Measurements from ENCODE around the gene CDIP1. TPM values are rescaled to one million over a fixed set of nuclear protein-coding genes. Genes with fewer than 3 reads are reported as not detected.

CDIP1 gene
- total RNA-seq, 4 donors from 2014 or later = 14.7 to 30.0 (median 21.3) TPM

DNA sequence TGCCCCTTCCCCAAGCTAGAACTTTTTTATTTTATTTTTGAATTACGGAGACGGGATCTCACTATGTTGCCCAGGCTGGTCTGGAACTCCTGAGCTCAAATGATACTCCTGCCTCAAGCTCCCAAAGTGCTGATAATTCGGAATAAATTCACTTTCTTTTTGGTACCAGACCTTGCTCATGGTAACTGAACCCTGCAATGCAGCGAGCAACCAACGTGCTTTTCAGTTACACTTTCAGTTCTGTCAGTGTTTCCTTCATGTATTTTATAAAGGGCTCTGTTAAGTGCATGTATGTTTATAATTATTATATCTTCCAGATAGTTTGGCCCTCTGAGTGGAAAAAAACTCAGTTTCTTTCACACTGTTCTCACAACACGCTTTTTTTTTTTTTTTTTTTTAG lies 31.5 kb upstream of the CDIP1 start:
- TF ChIP-seq, protein P1, sequence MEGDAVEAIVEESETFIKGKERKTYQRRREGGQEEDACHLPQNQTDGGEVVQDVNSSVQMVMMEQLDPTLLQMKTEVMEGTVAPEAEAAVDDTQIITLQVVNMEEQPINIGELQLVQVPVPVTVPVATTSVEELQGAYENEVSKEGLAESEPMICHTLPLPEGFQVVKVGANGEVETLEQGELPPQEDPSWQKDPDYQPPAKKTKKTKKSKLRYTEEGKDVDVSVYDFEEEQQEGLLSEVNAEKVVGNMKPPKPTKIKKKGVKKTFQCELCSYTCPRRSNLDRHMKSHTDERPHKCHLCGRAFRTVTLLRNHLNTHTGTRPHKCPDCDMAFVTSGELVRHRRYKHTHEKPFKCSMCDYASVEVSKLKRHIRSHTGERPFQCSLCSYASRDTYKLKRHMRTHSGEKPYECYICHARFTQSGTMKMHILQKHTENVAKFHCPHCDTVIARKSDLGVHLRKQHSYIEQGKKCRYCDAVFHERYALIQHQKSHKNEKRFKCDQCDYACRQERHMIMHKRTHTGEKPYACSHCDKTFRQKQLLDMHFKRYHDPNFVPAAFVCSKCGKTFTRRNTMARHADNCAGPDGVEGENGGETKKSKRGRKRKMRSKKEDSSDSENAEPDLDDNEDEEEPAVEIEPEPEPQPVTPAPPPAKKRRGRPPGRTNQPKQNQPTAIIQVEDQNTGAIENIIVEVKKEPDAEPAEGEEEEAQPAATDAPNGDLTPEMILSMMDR (IDR thresholded peaks at IDR 0.05) = no peak
- no peak for TF ChIP-seq POLR2AphosphoS5 (IDR thresholded peaks at IDR 0.05)
- TF ChIP-seq EP300 (IDR thresholded peaks at IDR 0.05) = no peak
- no peak for TF ChIP-seq POLR2A (IDR thresholded peaks at IDR 0.05)
- 80% methylated on average over 6 of the region's 6 CpGs for WGBS

DNA sequence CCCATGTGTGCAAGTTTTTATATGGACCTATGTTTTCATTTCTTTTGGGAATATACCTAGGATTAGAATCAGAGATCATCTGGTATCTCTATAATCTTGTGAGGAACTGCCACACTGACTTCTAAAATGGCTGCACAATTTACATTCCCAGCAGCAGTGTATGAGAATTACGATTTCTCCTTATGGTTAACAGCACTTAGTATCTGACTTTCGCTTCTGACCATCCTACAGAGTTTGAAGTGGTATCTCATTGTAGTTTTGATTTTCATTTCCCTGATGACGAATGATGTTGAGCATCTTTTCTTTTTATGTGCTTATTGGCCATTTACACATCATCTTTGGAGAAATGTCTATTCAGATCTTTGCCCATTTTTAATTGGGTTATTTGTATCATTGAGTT lies 27.6 kb upstream of the CDIP1 start:
- no peaks in the 10 kb centered on the region for H3K36me3 ChIP-seq
- no peaks in the 10 kb centered on the region for H3K27me3 ChIP-seq
- H3K27ac ChIP-seq = no peak overlapping the region
- H3K4me1 ChIP-seq = no peaks in the 10 kb centered on the region
- no peaks in the 10 kb centered on the region for H3K9me3 ChIP-seq
- TF ChIP-seq, protein P1 (IDR thresholded peaks at IDR 0.05) = no peak
- TF ChIP-seq POLR2A (IDR thresholded peaks at IDR 0.05) = no peak
- no peak for TF ChIP-seq POLR2AphosphoS5 (IDR thresholded peaks at IDR 0.05)
- no peak for TF ChIP-seq EP300 (IDR thresholded peaks at IDR 0.05)
- H3K4me3 ChIP-seq = no peak overlapping the region
- WGBS = 78% methylated on average over 3 of the region's 3 CpGs
- DNase-seq (ENCODE audit: low spot score in 2 of 2) = no peak

More for the DNA sequence above, 31.5 kb upstream of the CDIP1 start:
- Histone ChIP-seq H3K4me1 (no peaks in the 10 kb centered on the region), H3K27me3 (no peaks in the 10 kb centered on the region), H3K4me3 (no peak overlapping the region), H3K9me3 (no peaks in the 10 kb centered on the region), H3K36me3 (no peaks in the 10 kb centered on the region), H3K27ac (no peak overlapping the region)
- DNase-seq (ENCODE audit: low spot score in 2 of 2) = no peak

DNA sequence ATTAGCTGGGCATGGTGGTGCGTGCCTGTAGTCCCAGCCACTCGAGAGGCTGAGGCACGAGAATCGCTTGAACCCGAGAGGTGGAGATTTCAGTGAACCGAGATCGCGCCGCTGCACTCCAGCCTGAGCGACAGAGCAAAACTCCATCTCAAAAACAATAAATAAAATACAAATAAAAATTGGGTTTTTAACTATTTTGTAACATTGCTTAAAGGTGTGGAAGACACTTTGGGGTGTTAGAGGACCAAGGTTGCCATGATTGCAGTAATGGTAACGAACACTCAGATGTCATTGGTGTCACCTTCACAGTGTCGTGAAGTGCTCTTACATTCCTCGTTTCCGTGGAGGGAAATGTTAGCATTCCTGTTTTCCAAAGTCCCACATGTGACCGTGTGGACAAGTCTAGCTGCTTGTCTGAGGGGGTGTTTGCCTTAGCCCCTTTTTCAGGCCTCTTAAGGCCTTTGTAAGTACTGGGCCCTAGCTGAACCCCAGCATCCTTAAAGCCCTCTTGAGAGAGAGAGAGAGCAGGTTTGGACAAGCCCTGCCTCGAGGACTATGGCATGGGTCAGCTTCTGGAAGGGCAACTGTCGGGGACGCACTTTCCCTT lies 26.2 kb upstream of the CDIP1 start:
- Histone ChIP-seq H3K4me3 (no peak overlapping the region), H3K27me3 (no peaks in the 10 kb centered on the region), H3K36me3 (no peaks in the 10 kb centered on the region), H3K4me1 (no peaks in the 10 kb centered on the region), H3K9me3 (no peaks in the 10 kb centered on the region), H3K27ac (no peak overlapping the region)
- no peak for TF ChIP-seq EP300 (IDR thresholded peaks at IDR 0.05)
- no peak for TF ChIP-seq POLR2AphosphoS5 (IDR thresholded peaks at IDR 0.05)
- TF ChIP-seq, protein P1 (IDR thresholded peaks at IDR 0.05) = no peak
- TF ChIP-seq POLR2A (IDR thresholded peaks at IDR 0.05) = no peak
- DNase-seq (ENCODE audit: low spot score in 2 of 2) = no peak
- WGBS = 91% methylated on average over 17 of the region's 18 CpGs

DNA sequence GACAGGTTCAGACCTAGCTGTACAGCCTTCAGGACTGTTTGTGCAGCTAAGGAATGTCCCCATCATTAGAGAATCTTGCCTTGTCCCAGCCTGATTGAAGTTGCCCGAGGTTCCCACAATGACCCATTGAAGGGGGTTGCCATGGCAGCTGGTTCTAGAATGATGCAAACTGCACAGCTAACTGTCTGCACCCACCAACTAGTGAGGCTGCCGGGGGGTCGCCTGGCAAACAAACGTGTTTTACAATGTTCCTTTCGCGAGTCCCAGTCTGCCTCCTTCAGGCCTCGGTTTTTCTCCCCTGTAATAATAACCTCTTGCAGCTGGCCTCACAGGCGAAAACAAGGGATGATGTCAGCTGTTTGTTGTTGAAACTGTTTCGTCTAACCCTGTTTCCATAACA lies 23.0 kb upstream of the CDIP1 start:
- WGBS = 56% methylated on average over 8 of the region's 9 CpGs
- TF ChIP-seq POLR2AphosphoS5 (IDR thresholded peaks at IDR 0.05) = no peak
- TF ChIP-seq, protein P1 (IDR thresholded peaks at IDR 0.05) = no peak
- TF ChIP-seq EP300 (IDR thresholded peaks at IDR 0.05) = no peak
- TF ChIP-seq POLR2A (IDR thresholded peaks at IDR 0.05) = no peak
- no peaks in the 10 kb centered on the region for H3K36me3 ChIP-seq
- H3K4me1 ChIP-seq = no peaks in the 10 kb centered on the region
- DNase-seq (ENCODE audit: low spot score in 2 of 2) = no peak
- no peak overlapping the region for H3K4me3 ChIP-seq
- H3K27me3 ChIP-seq = no peaks in the 10 kb centered on the region
- no peak overlapping the region for H3K27ac ChIP-seq
- no peaks in the 10 kb centered on the region for H3K9me3 ChIP-seq

DNA sequence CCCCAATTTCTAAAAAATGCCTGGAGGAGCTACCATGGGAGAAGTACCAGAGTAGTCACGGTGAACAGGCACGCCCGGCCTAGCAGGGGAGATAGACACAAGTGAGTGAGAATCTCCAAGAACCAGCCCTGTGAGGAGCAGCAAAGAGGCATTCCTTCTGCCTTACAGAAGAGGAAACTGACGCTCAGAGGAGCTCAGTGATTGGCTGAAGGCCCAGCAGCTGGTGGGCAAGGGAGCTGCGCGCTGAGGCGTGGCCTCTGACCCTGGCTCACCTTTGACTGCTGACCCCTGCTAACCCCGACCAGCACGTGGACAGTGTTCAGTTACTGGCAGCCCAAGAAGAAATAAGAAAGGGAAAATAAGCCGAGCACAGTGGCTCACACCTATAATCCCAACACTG lies 19.4 kb upstream of the CDIP1 start:
- TF ChIP-seq POLR2A (IDR thresholded peaks at IDR 0.05) (no peak), EP300 (IDR thresholded peaks at IDR 0.05) (no peak), POLR2AphosphoS5 (IDR thresholded peaks at IDR 0.05) (no peak)
- TF ChIP-seq, protein P1 (IDR thresholded peaks at IDR 0.05) = no peak
- Histone ChIP-seq H3K27me3 (no peaks in the 10 kb centered on the region), H3K4me1 (no peaks in the 10 kb centered on the region), H3K36me3 (no peaks in the 10 kb centered on the region), H3K9me3 (no peaks in the 10 kb centered on the region), H3K27ac (no peak overlapping the region), H3K4me3 (no peak overlapping the region)
- WGBS = 70% methylated on average over 10 of the region's 10 CpGs
- DNase-seq (ENCODE audit: low spot score in 2 of 2) = no peak
